HEK293 (cell line): ENCODE data around the gene NR3C1.

Source experiments
- CTCF ChIP-seq: fragments of 450-650 bp; formaldehyde crosslinking; IDR thresholded peaks from 2 replicates; pipeline ENCODE4 v1.5.1; 2016; ENCODE audit warnings: missing biosample characterization, missing genetic modification characterization
- GLI4 ChIP-seq: fragments of 450-650 bp; formaldehyde crosslinking; IDR thresholded peaks from 2 replicates; pipeline ENCODE4 v1.5.1; 2016; ENCODE audit warnings: missing biosample characterization, missing genetic modification characterization
- IKZF3 ChIP-seq: fragments of 450-650 bp; IDR thresholded peaks from 2 replicates; pipeline ENCODE4 v1.5.0; 2018; ENCODE audit warnings: missing biosample characterization, mild to moderate bottlenecking, missing genetic modification characterization, moderate library complexity
- ZNF140 ChIP-seq: fragments of 450-650 bp; formaldehyde crosslinking; IDR thresholded peaks from 2 replicates; pipeline ENCODE4 v1.5.1; 2016; ENCODE audit warnings: missing biosample characterization, missing genetic modification characterization
- ZNF175 ChIP-seq: fragments of 450-650 bp; formaldehyde crosslinking; IDR thresholded peaks from 2 replicates; pipeline ENCODE4 v1.5.1; 2016; ENCODE audit warnings: missing biosample characterization, missing genetic modification characterization
- ZNF23 ChIP-seq: fragments of 450-650 bp; formaldehyde crosslinking; IDR thresholded peaks from 2 replicates; pipeline ENCODE4 v1.5.1; 2016; ENCODE audit warnings: missing biosample characterization, missing genetic modification characterization, borderline replicate concordance
- ZNF488 ChIP-seq: fragments of 450-650 bp; formaldehyde crosslinking; IDR thresholded peaks from 2 replicates; pipeline ENCODE4 v1.5.1; 2016; ENCODE audit warnings: missing biosample characterization, missing genetic modification characterization
- ZNF747 ChIP-seq: fragments of 450-650 bp; formaldehyde crosslinking; IDR thresholded peaks from 2 replicates; pipeline ENCODE4 v1.5.1; 2016; ENCODE audit warnings: missing biosample characterization, missing genetic modification characterization
- ZNF792 ChIP-seq: fragments of 450-650 bp; formaldehyde crosslinking; IDR thresholded peaks from 2 replicates; pipeline ENCODE4 v1.5.1; 2016; ENCODE audit warnings: missing biosample characterization, missing genetic modification characterization

GRCh38 chr5:143354025-143354424, 49.5 kb downstream of the NR3C1 start:
- no peak for TF ChIP-seq ZNF175 (tag by site-specific recombination)
- TF ChIP-seq ZNF140 (tag by site-specific recombination): no peak
- no peak for TF ChIP-seq ZNF747 (tag by site-specific recombination)
- no peak for TF ChIP-seq GLI4 (tag by site-specific recombination)
- no peak for TF ChIP-seq CTCF (tag by site-specific recombination)
- no peak for TF ChIP-seq IKZF3 (tag by site-specific recombination)
- no peak for TF ChIP-seq ZNF23
- TF ChIP-seq ZNF792 (tag by site-specific recombination): no peak
- no peak for TF ChIP-seq ZNF488 (tag by site-specific recombination)
